CD1c-positive myeloid dendritic cell (primary cell): ENCODE data around the gene MAST4.
A peak's percentile ranks its signal among the peaks of the same experiment; 100 is the strongest.
"Not testable (repeated sequence)": the region's sequence is repeated elsewhere in the genome, so short reads cannot be mapped to it uniquely, and the experiment has no call there.

Source experiments
- DNase-seq: peaks from one replicate; pipeline ENCODE4 v3.0.0-alpha.2; 2016; ENCODE audit errors: extremely low spot score

MAST4 gene

DNA sequence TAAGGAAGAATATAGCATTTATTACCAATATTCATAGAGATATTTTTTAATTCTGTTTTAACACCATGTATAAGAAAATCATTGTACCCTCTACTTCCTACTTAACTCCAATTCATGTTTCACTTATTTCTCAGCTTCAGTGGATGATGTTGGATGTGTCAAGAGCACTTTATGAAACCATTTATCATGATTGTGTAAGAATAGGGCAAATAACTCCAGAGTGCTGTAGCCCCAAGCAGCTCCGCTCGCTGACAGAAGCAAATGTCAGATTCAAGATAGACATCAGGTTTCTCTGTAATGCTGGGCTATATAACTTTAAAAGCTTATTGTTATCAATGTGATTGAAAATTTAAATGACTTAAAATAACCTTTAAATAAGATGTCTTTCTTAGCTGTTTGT is 50.4 kb downstream of the MAST4 start:
- no peak for DNase-seq

DNA sequence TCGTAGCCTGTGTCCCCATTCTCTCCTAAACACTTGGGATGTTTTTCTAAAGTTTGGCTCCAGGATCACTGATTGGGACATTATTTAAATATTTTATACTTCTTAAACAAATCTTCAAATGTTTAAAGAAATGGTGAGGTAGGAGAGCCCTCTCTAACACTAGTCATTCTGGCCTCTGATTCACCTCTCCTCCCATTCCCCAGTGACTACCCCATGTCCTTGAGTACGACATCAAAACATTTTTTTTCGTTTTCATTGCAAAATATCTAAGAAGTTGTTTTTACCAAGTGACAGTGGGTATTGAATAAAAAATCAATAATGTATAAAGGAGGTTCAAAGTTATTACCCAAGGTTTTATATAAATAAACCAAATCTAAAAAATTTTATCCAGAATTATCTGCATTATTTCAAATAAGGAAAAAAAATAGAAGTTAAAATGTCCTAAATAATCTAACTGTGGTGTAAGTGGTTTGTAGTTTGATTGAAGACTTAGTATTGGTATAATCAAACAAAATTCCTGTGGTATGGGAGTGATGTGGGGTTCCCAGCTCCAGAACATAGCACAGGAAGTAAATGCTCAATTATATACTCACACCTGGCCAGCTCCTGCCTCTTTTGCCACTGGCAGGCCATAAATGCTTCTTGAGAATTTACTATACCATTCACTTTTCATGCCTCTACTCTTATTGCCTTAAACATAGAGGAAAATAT is 51.1 kb downstream of the MAST4 start:
- DNase-seq = no peak

DNA sequence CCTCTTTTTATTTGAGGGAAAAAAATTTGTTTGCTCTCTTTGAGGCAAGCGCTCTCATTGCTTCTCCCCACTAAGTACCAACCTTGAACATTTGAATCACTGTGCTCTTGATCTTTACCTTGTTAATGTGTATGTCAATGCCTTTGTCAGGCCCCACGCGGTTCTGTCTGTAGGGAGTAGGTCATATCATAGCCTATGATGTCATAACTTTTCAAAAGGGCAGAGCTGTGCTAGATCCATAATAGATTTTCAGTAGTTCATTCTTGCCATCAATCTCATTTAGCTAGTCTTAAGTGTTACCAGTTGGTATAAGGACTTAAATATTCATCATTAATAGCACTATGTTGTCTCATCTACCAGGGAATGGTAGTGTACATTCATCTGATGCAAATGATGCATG is 56.6 kb downstream of the MAST4 start:
- DNase-seq = no peak

DNA sequence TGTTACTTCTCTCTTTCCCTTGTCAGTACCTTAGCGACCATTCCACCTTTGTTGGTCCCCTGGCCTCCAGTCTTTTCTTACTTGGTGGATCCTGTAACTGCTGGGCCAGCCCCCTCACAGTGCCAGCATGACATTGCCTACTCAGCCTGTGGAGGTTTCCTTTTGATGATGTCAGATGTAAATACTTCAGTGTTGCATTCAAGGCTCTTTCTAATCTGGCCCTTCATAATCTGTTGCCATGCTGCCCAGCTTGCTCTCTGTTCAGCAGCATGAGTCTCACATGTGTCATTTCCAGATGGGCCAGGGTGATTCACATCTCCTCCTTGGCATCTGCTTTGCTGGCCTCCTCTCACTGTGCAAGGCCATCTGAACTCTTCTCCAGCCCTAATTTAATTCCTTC is 57.1 kb downstream of the MAST4 start:
- no peak for DNase-seq

DNA sequence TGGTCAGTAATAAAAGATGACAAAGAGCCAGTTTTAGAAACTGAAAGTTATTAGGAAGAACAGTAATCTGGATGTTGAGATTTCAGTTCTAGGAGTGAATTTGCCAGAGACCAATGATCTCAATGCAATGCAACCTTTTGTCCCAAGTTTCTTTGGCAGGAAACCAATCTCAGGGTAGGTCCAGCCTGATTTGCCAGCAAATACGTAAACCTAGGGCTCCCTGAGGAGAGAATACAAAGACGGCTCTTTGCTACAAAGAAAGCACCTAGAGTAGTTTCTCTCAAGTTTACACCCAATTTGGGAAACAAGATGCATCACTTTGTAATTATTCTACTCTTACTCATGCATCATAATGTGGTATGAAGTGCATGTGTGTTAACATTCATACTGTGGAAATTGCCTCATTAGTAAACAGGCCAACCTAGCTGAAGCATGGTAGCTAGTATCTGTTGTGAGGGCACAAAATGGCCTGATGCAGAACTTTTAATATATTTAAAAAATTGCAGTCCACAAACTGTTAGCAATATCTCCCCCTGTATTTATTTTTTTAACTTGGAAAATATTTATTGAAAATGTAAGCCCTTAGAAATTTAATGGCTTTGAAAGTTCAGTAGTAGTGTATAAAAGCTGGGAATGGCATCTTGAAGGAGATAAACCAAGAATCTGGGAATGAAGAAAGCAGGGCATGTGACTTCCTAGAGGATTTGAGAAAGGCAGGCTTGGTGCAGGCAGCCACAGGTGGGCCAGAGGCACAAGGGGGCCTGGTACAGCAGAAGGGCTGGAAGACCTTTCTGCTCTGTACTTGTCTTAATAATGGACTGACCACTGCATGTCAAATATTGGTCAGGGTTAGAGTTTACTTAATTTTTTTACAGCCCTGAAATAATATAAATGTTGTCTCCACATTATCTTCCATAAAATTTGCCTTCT is 59.5 kb downstream of the MAST4 start:
- peak; percentile 38 for DNase-seq

DNA sequence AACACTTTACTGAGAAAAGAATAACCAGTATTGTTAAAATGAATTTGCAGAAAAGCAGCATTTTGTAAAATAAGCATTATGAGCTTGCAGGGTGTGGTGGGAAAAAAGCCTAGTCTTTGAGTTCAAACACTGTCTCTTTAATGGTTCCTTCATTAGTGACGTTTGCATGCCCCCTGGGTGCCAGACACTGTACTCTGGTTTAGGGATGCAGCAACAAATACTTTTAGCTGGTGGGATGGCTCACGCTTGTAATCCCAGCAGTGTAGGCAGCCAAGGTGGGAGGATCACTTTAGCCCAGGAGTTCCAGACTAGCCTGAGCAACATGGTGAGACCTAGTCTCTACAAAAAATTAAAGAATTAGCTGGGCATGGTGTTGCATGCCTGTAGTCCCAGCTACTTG is 62.3 kb downstream of the MAST4 start:
- no peak for DNase-seq

DNA sequence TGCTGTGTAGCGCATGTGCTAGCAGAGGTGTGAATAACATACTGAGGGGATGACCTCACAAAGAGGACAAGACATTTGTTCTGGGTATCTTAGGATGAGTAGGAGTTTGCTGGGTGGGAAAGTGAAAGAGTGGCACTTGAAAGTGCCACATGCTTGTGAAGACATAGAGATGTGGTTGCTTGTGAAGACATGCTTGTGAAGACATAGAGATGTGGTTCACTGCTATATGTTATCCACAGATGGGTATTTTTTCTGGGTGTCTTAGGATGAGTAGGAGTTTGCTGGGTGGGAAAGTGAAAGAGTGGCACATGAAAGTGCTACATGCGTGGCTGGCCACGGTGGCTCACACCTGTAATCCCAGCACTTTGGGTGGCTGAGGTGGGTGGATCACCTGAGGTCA is 63.6 kb downstream of the MAST4 start:
- no peak for DNase-seq

DNA sequence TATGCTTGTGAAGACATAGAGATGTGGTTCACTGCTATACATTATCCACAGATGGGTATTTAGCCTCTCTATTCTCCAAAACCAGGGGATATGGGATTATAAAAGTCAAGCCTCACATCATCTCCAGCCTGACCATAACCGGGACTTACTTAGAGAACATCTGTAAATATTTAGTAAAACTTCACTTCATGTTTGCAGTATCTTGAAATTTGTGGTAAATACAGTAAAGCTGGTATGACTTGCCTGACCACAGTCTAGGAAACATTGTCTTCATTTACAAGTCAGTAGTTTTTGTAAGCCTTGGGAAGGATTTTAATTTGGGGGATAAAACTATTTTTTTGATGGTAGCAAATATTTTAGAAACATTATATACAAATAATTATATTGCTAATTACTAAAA is 64.2 kb downstream of the MAST4 start:
- no peak for DNase-seq

DNA sequence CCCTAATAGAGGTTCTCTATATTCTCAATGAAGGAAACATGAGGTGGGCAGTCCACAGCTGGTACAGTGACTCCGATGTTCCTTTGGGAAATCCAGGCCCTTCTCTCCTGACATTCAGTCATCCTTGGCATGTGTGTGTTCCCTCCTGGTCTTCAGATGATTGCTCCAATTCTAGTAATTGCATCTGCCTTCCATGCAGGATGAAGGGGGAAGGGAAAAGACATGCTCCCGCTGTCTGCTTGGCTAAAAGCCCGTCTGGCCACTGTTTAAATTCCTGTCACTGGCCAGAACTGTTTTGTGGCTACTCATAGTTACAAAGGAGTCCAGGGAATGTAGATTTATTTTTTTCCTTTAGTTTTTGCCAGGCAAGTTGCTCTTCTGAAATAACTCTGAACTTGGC is 65.0 kb downstream of the MAST4 start:
- DNase-seq = no peak

DNA sequence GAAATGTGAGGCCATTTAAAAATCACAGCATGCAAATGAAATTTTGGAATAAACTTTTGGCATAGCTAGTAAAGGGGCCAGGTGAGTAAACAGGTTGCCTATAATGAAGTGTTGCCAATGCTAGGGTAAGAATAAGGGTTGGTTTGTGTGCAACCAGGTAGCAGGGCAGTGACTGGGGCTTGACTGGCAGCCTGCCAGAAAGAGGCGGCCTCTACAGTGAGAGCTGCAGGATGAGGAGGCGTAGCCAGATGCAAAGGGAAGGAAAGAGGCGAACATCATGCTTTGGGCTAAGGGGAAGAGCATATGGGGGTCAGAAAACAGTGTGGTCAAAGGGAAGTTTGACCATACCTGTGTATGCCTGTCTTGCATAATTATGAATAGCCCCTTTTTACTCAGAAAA is 70.6 kb downstream of the MAST4 start:
- DNase-seq = no peak

DNA sequence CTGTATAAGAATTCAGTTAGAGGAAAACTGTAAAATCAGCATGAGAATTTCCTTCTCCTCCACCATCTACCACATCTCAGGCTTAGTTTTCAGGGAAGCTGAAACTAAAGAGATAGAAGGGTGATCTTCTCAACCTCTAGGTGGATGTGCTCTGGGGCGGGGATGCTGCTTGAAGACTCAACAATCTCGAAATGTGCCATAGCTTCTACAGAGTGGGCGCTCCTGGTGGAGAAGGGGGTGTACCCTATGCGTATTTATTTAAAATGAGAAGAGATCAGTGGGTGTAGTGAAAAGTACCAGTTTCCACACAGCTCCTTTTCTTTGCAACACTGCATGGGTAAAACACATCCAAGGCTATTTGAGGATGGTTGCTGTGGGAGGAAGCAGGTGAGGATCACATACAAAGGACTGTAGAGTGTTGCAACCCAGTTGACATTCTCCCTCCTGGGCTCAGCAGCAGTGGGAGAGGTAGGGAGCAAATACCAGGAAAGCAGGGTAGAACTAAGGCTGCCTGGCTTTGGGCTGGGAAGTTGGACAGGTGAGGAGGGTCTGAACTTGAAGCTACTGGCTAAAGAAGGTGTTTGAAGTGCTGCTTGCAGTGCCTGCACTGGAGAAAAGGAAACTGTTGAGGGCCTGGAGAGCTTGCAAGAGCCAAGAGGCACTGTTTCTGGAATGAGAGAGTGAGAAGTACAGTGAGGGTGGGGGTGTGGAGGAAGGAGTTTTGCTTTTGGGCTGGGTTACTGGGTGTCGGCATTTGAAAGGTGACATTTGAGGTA is 73.1 kb downstream of the MAST4 start:
- no peak for DNase-seq

DNA sequence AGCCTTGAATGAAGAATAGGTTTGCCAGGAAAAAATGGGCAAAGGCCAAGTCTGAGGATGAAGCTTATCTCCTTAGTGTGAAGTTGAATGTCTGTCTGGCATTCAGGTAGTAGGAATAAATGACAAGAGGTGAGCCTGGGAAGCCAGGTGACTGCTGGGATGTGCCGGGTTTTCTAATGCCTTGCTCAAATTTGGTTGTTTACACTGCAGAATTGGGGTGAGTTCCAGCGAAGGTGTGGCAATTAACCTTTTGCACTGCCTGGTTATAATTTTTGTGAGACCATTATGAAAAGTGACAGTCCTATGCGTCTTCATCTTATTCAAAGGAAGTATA is 73.6 kb downstream of the MAST4 start:
- DNase-seq = no peak

DNA sequence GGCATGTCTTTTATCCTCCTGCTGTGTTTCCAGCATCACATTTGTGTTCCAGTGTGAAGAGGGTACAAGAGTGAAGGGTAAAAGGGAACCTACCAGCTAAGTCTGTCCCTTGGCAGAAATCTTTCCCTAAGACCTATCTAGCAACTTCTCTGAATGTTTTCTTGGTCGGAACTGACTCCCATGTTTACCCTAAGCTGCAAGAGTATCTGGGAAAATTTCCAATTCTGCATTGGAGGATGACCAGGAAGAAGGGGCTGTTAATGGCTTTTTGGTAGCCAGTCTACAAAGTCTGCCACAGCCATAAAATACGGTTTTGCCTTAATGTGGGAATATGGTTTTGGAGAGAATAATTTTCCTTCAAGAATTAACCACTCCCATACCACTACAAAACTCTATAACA is 75.1 kb downstream of the MAST4 start:
- DNase-seq = no peak

DNA sequence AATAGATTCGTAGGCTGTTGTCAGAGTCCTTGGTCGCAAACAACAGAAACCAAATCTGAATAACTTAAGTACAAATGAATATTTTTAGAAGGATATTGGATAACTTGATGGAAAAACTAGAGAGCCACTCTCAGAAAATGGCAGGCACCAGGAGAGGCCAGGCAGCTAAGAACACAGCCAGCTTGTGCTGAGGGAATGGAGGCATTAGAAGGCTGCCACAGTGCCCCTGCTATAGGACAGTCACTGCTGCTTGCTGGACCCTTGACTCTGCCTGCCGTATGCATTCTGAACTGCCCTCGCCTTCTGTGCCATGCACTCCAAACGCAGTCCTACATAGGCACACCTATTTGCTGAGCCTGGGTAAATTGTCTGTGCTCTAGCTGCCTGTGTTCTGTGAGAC is 78.6 kb downstream of the MAST4 start:
- DNase-seq = no peak

DNA sequence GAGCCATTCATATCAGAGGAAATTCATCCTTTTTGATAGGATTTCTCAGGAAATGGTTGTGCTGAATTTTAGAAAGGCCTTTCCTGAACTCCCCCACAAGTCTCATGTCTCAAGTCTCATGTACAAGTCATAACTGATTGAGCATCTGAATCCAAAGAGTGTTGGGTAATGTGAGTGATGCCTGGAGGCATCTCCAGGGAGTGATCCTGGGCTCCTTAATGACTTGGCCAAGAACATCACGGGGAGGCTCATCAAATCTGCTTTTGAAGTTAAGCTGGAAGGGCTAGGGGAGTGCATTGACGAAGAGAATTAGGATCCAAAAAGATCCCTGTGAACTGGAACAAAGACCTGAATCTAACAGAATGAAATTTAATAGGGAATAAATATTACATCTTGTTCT is 79.2 kb downstream of the MAST4 start:
- DNase-seq = no peak

DNA sequence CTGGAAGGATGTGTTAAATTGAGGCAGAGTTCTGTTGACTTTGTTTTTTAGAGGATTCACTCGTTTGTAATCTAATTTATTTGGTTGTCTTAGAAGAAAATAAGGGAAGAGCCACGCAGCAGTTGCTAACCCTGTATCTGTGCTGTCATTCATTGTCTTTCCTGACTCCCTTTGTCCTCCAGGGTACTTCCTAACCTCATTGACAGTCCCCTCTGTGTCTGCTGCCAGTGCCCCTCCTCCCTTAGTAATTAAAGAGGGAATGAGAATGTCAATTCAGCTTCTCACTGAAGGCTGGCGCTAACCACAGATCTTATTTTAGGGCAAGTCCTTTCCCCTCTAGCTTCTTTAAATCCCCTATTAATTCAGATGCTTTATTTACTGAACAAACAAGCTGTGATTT is 84.0 kb downstream of the MAST4 start:
- no peak for DNase-seq

DNA sequence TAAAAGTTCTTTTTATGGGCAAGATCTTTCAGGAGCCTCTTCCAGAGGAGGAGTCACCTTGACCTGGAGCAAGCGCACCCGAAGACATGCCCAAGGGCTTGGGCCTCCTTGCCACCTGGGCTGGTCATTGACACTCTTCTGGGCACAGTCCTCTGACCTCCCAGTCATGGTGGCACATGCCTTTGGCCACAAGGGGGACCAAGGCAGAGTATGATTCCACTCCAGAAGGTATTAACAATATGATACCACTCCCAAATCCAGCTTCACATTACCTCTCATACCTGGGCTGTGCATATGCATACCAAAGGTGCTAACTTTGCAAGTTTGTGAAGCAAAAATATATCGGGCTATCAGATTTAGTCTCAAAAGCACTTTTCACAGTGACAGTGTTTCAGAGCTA is 84.6 kb downstream of the MAST4 start:
- no peak for DNase-seq

DNA sequence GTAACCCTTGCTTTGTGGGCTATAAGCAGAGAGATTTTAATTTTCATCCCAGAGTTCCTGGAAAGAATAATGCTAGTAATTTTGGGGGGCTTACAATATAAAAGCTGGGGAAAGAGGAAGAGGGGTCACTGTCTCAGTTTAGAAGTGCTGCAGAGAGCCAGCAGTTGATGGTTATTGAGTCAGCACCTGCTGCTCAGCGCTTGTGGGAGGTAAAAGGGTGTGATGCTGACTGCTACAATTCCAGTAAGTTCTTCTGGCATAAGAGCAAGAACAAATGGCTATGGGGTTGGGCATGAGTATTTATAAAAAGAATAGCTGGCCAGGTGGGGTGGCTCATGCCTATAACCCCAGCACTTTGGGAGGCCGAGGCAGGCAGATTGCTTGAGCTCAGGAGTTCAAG is 88.5 kb downstream of the MAST4 start:
- no peak for DNase-seq

DNA sequence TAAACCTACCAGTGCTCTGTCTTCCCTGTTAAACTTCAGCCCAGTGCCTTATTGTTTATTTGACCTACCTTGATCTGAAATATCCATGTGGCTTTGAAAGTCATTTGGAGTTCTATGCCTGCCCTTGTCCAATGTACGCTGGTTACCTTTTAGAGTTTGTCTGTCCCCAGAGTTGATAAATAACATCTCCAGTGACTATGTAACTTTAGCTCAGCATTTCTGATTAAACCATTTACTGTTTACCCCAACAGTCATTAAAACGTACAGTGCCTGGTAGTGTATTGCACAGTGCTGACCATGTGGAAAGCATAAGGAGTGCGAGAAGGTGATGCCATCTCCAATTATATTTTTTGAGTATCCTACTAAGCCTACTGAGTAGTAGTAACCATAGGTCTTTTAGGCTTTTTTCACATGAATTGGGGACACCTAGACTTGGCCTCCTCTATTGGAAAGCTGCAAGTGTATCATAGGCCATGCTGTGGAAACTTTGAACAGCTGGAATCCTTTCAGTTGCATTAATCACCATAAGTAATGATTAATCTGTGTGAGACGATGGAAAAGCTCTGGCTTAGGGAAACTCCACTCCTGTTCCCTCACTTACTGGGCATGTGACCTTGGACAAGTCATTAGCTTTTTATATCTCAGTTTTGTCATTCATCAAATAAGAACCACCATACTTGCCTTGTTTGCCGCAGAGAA is 93.5 kb downstream of the MAST4 start:
- DNase-seq = no peak

DNA sequence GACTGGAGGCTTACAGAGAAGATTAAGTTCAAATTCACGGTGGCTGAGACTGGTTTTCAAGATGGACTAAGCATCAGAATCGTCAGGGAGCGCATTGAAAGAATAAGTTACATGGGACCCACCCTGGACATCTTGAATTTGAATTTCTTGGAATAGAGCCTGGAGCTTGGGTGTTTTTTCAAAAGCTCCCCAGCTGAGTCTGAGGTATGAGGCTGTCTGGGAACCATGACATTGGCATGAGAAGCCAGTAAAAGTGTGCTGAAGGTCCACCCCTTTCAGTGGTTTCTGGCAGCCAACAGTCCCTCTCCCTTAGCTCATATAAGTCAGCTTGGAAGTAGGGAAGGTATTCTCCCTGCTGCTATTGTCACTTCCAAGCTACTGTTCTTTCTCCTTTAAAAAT is 97.8 kb downstream of the MAST4 start:
- DNase-seq = no peak

DNA sequence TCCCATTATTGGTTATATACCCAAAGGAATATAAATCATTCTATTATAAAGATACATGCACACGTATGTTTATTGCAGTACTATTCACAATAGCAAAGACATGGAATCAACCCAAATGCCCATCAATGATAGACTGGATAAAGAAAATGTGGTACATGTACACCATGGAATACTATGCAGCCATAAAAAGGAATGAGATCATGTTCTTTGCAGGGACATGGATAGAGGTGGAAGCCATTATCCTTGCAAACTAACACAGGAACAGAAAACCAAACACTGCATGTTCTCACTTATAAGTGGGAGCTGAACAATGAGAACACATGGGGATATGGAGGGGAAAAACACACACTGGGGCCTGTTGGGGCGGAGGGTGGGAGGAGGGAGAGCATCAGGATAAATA is 99.6 kb downstream of the MAST4 start:
- not testable (repeated sequence) for DNase-seq
